Ovary (tissue), 9 donors: ENCODE measurements around the gene TRPM3. TPM values are rescaled to one million over a fixed set of nuclear protein-coding genes. Genes with fewer than 3 reads are reported as not detected.

Experiments used
- DNase-seq, 5 donors: peaks; one replicate each; pipeline ENCODE4 v3.0.0-alpha.2; 2019 to 2020
- H3K27ac ChIP-seq, 2 donors: fragments of 200-600 bp; one replicate each; pipeline versions ENCODE4 v1.5.1 to v1.8.0; 2019 to 2022
- H3K27me3 ChIP-seq: fragments of 200-600 bp; one replicate; pipeline ENCODE4 v1.8.0; 2022
- H3K36me3 ChIP-seq: fragments of 200-600 bp; sonication (generic); one replicate; pipeline ENCODE4 v1.5.1; 2019
- H3K4me1 ChIP-seq: one replicate; pipeline ENCODE4 v1.8.1; 2013; ENCODE audit warnings: mild to moderate bottlenecking, moderate library complexity; ENCODE audit not compliant: insufficient read depth
- H3K4me3 ChIP-seq: fragments of 200-600 bp; sonication (generic); one replicate; pipeline ENCODE4 v1.5.1; 2017
- H3K9me3 ChIP-seq, 2 donors: fragments of 200-600 bp in 1 of 2; sonication (generic) in 1 of 2; one replicate each; pipeline versions ENCODE4 v1.5.1 to v1.8.1; 2013 to 2019; ENCODE audit warnings: mild to moderate bottlenecking in 1 of 2, moderate library complexity in 1 of 2
- CTCF ChIP-seq, 3 donors: fragments of 450-650 bp in 2 of 3; fragments of 200-600 bp in 1 of 3; IDR thresholded peaks; one replicate each; pipeline versions ENCODE4 v1.5.1 to v1.8.0; 2016 to 2022; ENCODE audit warnings: antibody characterized with exemption in 3 of 3, mild to moderate bottlenecking in 1 of 3
- EP300 ChIP-seq: sonication (generic); formaldehyde crosslinking; IDR thresholded peaks from one replicate; pipeline ENCODE4 v1.6.1; 2017; ENCODE audit warnings: antibody characterized with exemption
- POLR2A ChIP-seq: fragments of 450-650 bp; IDR thresholded peaks from one replicate; pipeline ENCODE4 v1.6.1; 2017; ENCODE audit warnings: antibody characterized with exemption, mild to moderate bottlenecking, moderate library complexity
- WGBS, 3 donors: extraction: QIAGEN DNeasy Blood & Tissue Kit in 1 of 3; methylation state at CpG; one replicate each; pipeline versions ENCODE4 v1.1.5 to v1.1.7; 2013 to 2017; 5-methylcytosine and 5-hydroxymethylcytosine counted together
- intact Hi-C, 4 donors: fragments of 100-400 bp; cut with DNase I; formaldehyde crosslinking; loops; one replicate each; pipeline versions ENCODE4 v1.11.0 to v1.15.1; 2022 to 2023
- polyA plus RNA-seq, 2 donors: library from polyadenylated mRNA; stranded (reverse); fragments of 200-250 nt in 1 of 2; fragments of 350-450 nt in 1 of 2; fragmentation: Illumina TruSeq in 1 of 2; extraction: RNeasy Lipid Tissue Mini Kit (QIAGEN cat#74804) in 1 of 2; gene quantifications; one replicate each; pipeline ENCODE4 v1.2.3, GENCODE V29; 2013 to 2014
- total RNA-seq, 7 donors: library from RNA; depleted of rRNA in 2 of 7; stranded (reverse); fragments of >200 nt in 2 of 7; fragmentation: NEBNext Ultra II Directional in 3 of 7; extraction: Animal tissue kit (Norgen Biotek cat#: 25700) in 3 of 7; gene quantifications; one replicate each; pipeline versions ENCODE4 v1.1.0 to v1.2.4, GENCODE V29; 2016 to 2023
- donor health status: DM: no; HTN: no; CAD: no; lungs with moderate emphysema.
- donor health status: DM: no; HTN: no; CAD: no.
- donor health status: Bipolar disorder and iron deficiency.
- donor health status: DM: yes; HTN: yes; CAD: no.
- donor health status: DM: no; HTN: no; CAD: no.
- donor health status: DM: yes; HTN: yes; CAD: no.

Gene TRPM3
- total and polyA plus RNA-seq, 9 donors: 0.80 to 18.5 (median 4.6) TPM

- TF ChIP-seq CTCF (IDR thresholded peaks at IDR 0.05) (no peak), POLR2A (no peak), EP300 (no peak)
- no peaks in the 10 kb centered on the region for H3K4me1 ChIP-seq
- WGBS, 3 donors: 43 to 58% (median 54%) methylated on average over 2 of the region's 2 CpGs
- H3K9me3 ChIP-seq: no peaks in the 10 kb centered on the region
- H3K27ac ChIP-seq: no peak overlapping the region
- intact Hi-C loops: no loop called here
- H3K27me3 ChIP-seq: no peaks in the 10 kb centered on the region
- DNase-seq: no peak
- no peak overlapping the region for H3K4me3 ChIP-seq
- H3K36me3 ChIP-seq: no peaks in the 10 kb centered on the region
These were observed 126.8 kb downstream of the TRPM3 start for GRCh38 chr9:70994582-70994981.

- no peaks in the 10 kb centered on the region for H3K27me3 ChIP-seq
These were observed 132.9 kb downstream of the TRPM3 start for GRCh38 chr9:70988551-70988950.

GRCh38 chr9:70987986-70988385, 133.4 kb downstream of the TRPM3 start:
- Histone ChIP-seq H3K27ac (no peak overlapping the region), H3K27me3 (no peaks in the 10 kb centered on the region), H3K9me3 (no peaks in the 10 kb centered on the region), H3K4me3 (no peak overlapping the region), H3K4me1 (no peaks in the 10 kb centered on the region), H3K36me3 (no peaks in the 10 kb centered on the region)
- no peak for TF ChIP-seq EP300
- WGBS, 3 donors: 21 to 64% (median 57%) methylated on average over 1 of the region's 1 CpG
- DNase-seq: no peak
- intact Hi-C loops: no loop called here

More at GRCh38 chr9:70988551-70988950, 132.9 kb downstream of the TRPM3 start:
- no peak for TF ChIP-seq EP300
- no peak for TF ChIP-seq POLR2A
- no peak for TF ChIP-seq CTCF (IDR thresholded peaks at IDR 0.05)
- intact Hi-C loops: no loop called here
- 87 to 92% (median 87%) methylated on average over 1 of the region's 1 CpG for WGBS, 3 donors
- Histone ChIP-seq H3K9me3 (no peaks in the 10 kb centered on the region), H3K4me1 (no peaks in the 10 kb centered on the region), H3K27ac (no peak overlapping the region), H3K4me3 (no peak overlapping the region), H3K36me3 (no peaks in the 10 kb centered on the region)
- no peak for DNase-seq

GRCh38 chr9:70986984-70987383, 134.4 kb downstream of the TRPM3 start:
- DNase-seq: no peak
- Histone ChIP-seq H3K27ac (no peak overlapping the region), H3K4me1 (no peaks in the 10 kb centered on the region), H3K36me3 (no peaks in the 10 kb centered on the region), H3K27me3 (no peaks in the 10 kb centered on the region), H3K4me3 (no peak overlapping the region), H3K9me3 (no peaks in the 10 kb centered on the region)
- TF ChIP-seq POLR2A (no peak), CTCF (IDR thresholded peaks at IDR 0.05) (no peak), EP300 (no peak)
- WGBS, 3 donors: 88 to 96% (median 93%) methylated on average over 2 of the region's 2 CpGs
- intact Hi-C loops: no loop called here

- H3K27me3 ChIP-seq: no peaks in the 10 kb centered on the region
- WGBS, 3 donors: 25 to 32% (median 28%) methylated on average over 1 of the region's 1 CpG
- no peaks in the 10 kb centered on the region for H3K36me3 ChIP-seq
- no peaks in the 10 kb centered on the region for H3K9me3 ChIP-seq
- TF ChIP-seq CTCF (IDR thresholded peaks at IDR 0.05) (no peak), POLR2A (no peak), EP300 (no peak)
- no peak for DNase-seq
- H3K27ac ChIP-seq: no peak overlapping the region
- intact Hi-C loops: no loop called here
- H3K4me3 ChIP-seq: no peak overlapping the region
- no peaks in the 10 kb centered on the region for H3K4me1 ChIP-seq
These were observed 137.6 kb downstream of the TRPM3 start for GRCh38 chr9:70983723-70984295.
